SK-N-SH treated with all-trans-retinoic acid at 6 μM for 48 hours (cell line): ENCODE measurements around the gene MLXIP.

ENCODE experiments used
- ATAC-seq: fragments of 200-7000 bp; cut with Tn5 transposase; 3 replicates; pipeline ENCODE4 v1.9.1; 2020; ENCODE audit warnings: mild to moderate bottlenecking, moderate library complexity
- ARNTL ChIP-seq: fragments of 450-650 bp; formaldehyde crosslinking; IDR thresholded peaks from 2 replicates; pipeline ENCODE4 v1.5.0; 2020; ENCODE audit warnings: low read depth, mild to moderate bottlenecking, moderate library complexity, borderline replicate concordance
- GLIS3 ChIP-seq: fragments of 250-450 bp; sonication (Bioruptor Pico); IDR thresholded peaks from 2 replicates; pipeline ENCODE4 v1.5.0; 2020; ENCODE audit warnings: mild to moderate bottlenecking, moderate library complexity
- ISL1 ChIP-seq: fragments of 250-450 bp; sonication (Bioruptor Pico); IDR thresholded peaks from 2 replicates; pipeline ENCODE4 v2.1.2; 2022; ENCODE audit warnings: mild to moderate bottlenecking, moderate library complexity
- OSR1 ChIP-seq: fragments of 250-450 bp; sonication (Bioruptor Pico); IDR thresholded peaks from 2 replicates; pipeline ENCODE4 v1.8.0; 2022; ENCODE audit warnings: moderate library complexity, mild to moderate bottlenecking, inconsistent platforms
- PPARA ChIP-seq: fragments of 250-450 bp; sonication (Bioruptor Pico); IDR thresholded peaks from 2 replicates; pipeline ENCODE4 v1.5.0; 2020; ENCODE audit warnings: mild to moderate bottlenecking, borderline replicate concordance
- RARB ChIP-seq: fragments of 250-450 bp; sonication (Bioruptor Pico); IDR thresholded peaks from 2 replicates; pipeline ENCODE4 v1.8.0; 2021; ENCODE audit warnings: mild to moderate bottlenecking, moderate library complexity
- SNAI2 ChIP-seq: fragments of 250-450 bp; sonication (Bioruptor Pico); IDR thresholded peaks from 2 replicates; pipeline ENCODE4 v1.5.0; 2020; ENCODE audit warnings: mild to moderate bottlenecking, moderate library complexity
- TCF4 ChIP-seq: fragments of 250-450 bp; sonication (Bioruptor Pico); IDR thresholded peaks from 2 replicates; pipeline ENCODE4 v1.8.0; 2021; ENCODE audit warnings: mild to moderate bottlenecking, moderate library complexity, borderline replicate concordance
- TOX ChIP-seq: fragments of 250-450 bp; sonication (Bioruptor Pico); IDR thresholded peaks from 2 replicates; pipeline ENCODE4 v1.8.0; 2021; ENCODE audit warnings: mild to moderate bottlenecking, moderate library complexity, borderline replicate concordance
- ZC3H10 ChIP-seq: fragments of 250-450 bp; sonication (Bioruptor Pico); IDR thresholded peaks from 2 replicates; pipeline ENCODE4 v1.5.1; 2021; ENCODE audit warnings: mild to moderate bottlenecking, moderate library complexity
- ZFP3 ChIP-seq: fragments of 250-450 bp; sonication (Bioruptor Pico); IDR thresholded peaks from 2 replicates; pipeline ENCODE4 v1.5.0; 2020; ENCODE audit warnings: mild to moderate bottlenecking, moderate library complexity
- ZFP30 ChIP-seq: fragments of 450-650 bp; formaldehyde crosslinking; IDR thresholded peaks from 2 replicates; pipeline ENCODE4 v1.5.0; 2022; ENCODE audit warnings: mild to moderate bottlenecking, moderate library complexity
- ZNF565 ChIP-seq: fragments of 450-650 bp; formaldehyde crosslinking; conservative IDR thresholded peaks from 2 replicates; pipeline ENCODE4 v1.5.0; 2020; ENCODE audit warnings: low read depth, mild to moderate bottlenecking, moderate library complexity
- ZNF8 ChIP-seq: fragments of 450-650 bp; formaldehyde crosslinking; IDR thresholded peaks from 2 replicates; pipeline ENCODE4 v1.5.0; 2020; ENCODE audit warnings: mild to moderate bottlenecking, moderate library complexity
- TF ChIP-seq, protein P1 (sequence below): fragments of 250-450 bp; sonication (Bioruptor Pico); IDR thresholded peaks from 2 replicates; pipeline ENCODE4 v1.5.1; 2020; ENCODE audit warnings: low read depth, mild to moderate bottlenecking, moderate library complexity
- TF ChIP-seq, protein P2 (sequence below): fragments of 250-450 bp; sonication (Bioruptor Pico); IDR thresholded peaks from 2 replicates; pipeline ENCODE4 v1.5.0; 2020; ENCODE audit warnings: mild to moderate bottlenecking, moderate library complexity
- TF ChIP-seq, protein P3 (sequence below): fragments of 250-450 bp; sonication (Bioruptor Pico); IDR thresholded peaks from 2 replicates; pipeline ENCODE4 v1.8.0; 2021; ENCODE audit warnings: low read depth, mild to moderate bottlenecking, moderate library complexity, borderline replicate concordance
- TF ChIP-seq, protein P4 (sequence below): fragments of 250-450 bp; sonication (Bioruptor Pico); IDR thresholded peaks from 2 replicates; pipeline ENCODE4 v1.8.0; 2020; ENCODE audit warnings: mild to moderate bottlenecking, moderate library complexity, borderline replicate concordance

MLXIP gene

DNA sequence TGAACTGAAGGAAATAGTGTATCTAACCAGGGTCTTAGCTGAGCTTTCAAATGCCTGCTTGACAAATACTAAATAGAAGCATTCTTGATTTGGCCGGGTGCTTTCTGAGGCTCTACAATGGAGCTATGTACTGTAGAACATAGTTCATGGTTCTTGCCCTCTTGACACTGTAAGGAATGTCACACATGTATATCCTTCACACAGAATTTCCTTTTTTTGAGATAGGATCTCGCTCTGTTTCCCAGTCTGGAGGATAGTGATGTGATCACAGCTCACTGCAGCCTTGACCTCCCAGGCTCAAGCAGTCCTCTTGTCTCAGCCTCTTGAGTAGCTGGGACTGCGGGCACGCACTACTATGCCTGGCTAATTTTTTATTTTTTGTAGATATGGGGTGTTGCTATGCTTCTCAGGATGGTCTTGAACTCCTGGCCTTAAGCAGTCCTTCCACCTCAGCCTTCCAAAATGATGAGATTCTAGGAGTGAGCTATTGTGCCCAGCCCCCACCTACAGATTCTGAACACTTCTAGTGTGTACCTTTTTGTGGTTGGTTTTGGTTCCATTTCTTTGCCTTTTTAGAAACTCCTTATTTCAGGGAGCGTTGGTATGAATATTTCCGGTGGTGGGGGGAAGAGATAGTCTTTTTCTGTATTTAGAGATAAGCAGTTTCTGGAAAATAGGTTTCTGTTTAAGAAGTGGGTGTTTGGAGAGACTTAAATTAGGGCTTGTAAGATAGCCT lies 4.2 kb downstream of the MLXIP start:
- TF ChIP-seq ARNTL (CRISPR knock-in tag) (no peak), OSR1 (CRISPR knock-in tag) (no peak), PPARA (CRISPR knock-in tag) (no peak), ZFP30 (CRISPR knock-in tag) (no peak), TCF4 (CRISPR knock-in tag) (no peak), TOX (CRISPR knock-in tag) (no peak), ZFP3 (CRISPR knock-in tag) (no peak), RARB (CRISPR knock-in tag) (no peak), ISL1 (CRISPR knock-in tag) (no peak), SNAI2 (CRISPR knock-in tag) (no peak), GLIS3 (CRISPR knock-in tag) (no peak), ZNF8 (CRISPR knock-in tag) (no peak)
- TF ChIP-seq, protein P1, sequence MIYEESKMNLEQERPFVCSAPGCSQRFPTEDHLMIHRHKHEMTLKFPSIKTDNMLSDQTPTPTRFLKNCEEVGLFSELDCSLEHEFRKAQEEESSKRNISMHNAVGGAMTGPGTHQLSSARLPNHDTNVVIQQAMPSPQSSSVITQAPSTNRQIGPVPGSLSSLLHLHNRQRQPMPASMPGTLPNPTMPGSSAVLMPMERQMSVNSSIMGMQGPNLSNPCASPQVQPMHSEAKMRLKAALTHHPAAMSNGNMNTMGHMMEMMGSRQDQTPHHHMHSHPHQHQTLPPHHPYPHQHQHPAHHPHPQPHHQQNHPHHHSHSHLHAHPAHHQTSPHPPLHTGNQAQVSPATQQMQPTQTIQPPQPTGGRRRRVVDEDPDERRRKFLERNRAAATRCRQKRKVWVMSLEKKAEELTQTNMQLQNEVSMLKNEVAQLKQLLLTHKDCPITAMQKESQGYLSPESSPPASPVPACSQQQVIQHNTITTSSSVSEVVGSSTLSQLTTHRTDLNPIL (CRISPR knock-in tag), result no peak
- TF ChIP-seq, protein P2, sequence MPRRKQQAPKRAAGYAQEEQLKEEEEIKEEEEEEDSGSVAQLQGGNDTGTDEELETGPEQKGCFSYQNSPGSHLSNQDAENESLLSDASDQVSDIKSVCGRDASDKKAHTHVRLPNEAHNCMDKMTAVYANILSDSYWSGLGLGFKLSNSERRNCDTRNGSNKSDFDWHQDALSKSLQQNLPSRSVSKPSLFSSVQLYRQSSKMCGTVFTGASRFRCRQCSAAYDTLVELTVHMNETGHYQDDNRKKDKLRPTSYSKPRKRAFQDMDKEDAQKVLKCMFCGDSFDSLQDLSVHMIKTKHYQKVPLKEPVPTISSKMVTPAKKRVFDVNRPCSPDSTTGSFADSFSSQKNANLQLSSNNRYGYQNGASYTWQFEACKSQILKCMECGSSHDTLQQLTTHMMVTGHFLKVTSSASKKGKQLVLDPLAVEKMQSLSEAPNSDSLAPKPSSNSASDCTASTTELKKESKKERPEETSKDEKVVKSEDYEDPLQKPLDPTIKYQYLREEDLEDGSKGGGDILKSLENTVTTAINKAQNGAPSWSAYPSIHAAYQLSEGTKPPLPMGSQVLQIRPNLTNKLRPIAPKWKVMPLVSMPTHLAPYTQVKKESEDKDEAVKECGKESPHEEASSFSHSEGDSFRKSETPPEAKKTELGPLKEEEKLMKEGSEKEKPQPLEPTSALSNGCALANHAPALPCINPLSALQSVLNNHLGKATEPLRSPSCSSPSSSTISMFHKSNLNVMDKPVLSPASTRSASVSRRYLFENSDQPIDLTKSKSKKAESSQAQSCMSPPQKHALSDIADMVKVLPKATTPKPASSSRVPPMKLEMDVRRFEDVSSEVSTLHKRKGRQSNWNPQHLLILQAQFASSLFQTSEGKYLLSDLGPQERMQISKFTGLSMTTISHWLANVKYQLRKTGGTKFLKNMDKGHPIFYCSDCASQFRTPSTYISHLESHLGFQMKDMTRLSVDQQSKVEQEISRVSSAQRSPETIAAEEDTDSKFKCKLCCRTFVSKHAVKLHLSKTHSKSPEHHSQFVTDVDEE, result no peak
- TF ChIP-seq, protein P3, sequence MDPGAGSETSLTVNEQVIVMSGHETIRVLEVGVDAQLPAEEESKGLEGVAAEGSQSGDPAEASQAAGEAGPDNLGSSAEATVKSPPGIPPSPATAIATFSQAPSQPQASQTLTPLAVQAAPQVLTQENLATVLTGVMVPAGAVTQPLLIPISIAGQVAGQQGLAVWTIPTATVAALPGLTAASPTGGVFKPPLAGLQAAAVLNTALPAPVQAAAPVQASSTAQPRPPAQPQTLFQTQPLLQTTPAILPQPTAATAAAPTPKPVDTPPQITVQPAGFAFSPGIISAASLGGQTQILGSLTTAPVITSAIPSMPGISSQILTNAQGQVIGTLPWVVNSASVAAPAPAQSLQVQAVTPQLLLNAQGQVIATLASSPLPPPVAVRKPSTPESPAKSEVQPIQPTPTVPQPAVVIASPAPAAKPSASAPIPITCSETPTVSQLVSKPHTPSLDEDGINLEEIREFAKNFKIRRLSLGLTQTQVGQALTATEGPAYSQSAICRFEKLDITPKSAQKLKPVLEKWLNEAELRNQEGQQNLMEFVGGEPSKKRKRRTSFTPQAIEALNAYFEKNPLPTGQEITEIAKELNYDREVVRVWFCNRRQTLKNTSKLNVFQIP (CRISPR knock-in tag), result no peak
- TF ChIP-seq, protein P4, sequence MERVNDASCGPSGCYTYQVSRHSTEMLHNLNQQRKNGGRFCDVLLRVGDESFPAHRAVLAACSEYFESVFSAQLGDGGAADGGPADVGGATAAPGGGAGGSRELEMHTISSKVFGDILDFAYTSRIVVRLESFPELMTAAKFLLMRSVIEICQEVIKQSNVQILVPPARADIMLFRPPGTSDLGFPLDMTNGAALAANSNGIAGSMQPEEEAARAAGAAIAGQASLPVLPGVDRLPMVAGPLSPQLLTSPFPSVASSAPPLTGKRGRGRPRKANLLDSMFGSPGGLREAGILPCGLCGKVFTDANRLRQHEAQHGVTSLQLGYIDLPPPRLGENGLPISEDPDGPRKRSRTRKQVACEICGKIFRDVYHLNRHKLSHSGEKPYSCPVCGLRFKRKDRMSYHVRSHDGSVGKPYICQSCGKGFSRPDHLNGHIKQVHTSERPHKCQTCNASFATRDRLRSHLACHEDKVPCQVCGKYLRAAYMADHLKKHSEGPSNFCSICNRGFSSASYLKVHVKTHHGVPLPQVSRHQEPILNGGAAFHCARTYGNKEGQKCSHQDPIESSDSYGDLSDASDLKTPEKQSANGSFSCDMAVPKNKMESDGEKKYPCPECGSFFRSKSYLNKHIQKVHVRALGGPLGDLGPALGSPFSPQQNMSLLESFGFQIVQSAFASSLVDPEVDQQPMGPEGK (CRISPR knock-in tag), result no peak
- no peak for ATAC-seq

DNA sequence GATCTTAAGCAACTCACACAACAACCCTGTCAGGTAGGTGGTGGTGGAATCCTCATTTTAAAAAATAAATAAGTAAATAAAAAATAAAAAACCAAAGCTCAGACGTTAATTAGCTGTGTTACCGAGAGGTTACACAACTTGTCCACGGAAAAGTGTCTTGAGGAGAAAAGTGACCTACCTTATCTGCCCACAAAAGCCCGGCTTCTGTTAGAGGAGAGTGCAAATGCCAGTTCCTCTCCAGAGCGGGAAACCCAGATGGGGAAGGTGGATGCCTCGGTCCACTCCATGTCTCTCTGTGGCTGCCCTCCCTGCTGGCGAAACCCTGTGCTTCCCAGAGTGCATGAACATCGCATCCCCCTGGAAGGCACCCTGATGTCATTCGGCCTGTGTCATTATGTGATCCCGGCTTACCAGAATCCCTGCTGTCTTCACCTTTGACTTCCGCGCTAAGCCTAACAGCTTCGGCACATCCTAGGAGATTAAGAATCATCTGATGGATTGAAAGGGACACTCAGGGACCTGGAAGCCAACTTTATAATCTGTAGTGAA lies 6.4 kb downstream of the MLXIP start:
- TF ChIP-seq RARB (CRISPR knock-in tag), result no peak
- no peak for TF ChIP-seq ZFP3 (CRISPR knock-in tag)
- TF ChIP-seq ZNF565 (CRISPR knock-in tag), result no peak
- TF ChIP-seq PPARA (CRISPR knock-in tag), result no peak
- TF ChIP-seq, protein P4 (CRISPR knock-in tag), result no peak
- no peak for TF ChIP-seq GLIS3 (CRISPR knock-in tag)
- no peak for TF ChIP-seq ZC3H10 (CRISPR knock-in tag)
- no peak for TF ChIP-seq ZFP30 (CRISPR knock-in tag)
- TF ChIP-seq ZNF8 (CRISPR knock-in tag), result no peak
- TF ChIP-seq, protein P3 (CRISPR knock-in tag), result no peak
- TF ChIP-seq, protein P1 (CRISPR knock-in tag), result no peak
- no peak for TF ChIP-seq OSR1 (CRISPR knock-in tag)
- no peak for ATAC-seq
